AG09319 (cell line): ENCODE measurements around the gene SHISA6.

Experiments
- DNase-seq: peaks from one replicate; pipeline ENCODE4 v3.0.0-alpha.2; 2010; ENCODE audit warnings: low read depth; ENCODE audit errors: extremely low read depth
- TF ChIP-seq, protein P1 (sequence below): IDR thresholded peaks from 2 replicates; pipeline ENCODE4 v1.5.1; 2011; ENCODE audit warnings: low read depth, mild to moderate bottlenecking, inconsistent platforms, low read length, moderate library complexity

The SHISA6 gene

DNA sequence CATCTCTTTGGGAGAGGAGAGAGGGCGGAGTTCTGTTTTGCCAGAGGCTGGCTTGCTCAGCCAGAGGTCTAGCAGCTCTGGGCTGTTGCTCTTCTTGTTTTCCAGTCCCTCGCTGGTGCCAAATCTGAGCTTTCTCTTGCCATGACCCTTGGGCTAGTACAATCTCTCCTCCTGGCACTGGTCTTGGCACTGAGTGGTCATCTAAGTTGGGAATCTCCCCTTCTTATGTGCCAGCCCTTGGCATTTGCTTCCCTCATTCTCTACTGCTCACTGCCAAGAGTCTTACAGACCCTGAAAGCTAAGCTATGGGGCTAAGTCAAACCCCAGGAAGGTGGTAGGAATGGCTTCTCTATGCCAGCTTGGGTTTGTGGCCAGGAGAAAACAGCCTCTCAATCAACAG lies 148.6 kb downstream of the SHISA6 start:
- DNase-seq = no peak
- TF ChIP-seq, protein P1, sequence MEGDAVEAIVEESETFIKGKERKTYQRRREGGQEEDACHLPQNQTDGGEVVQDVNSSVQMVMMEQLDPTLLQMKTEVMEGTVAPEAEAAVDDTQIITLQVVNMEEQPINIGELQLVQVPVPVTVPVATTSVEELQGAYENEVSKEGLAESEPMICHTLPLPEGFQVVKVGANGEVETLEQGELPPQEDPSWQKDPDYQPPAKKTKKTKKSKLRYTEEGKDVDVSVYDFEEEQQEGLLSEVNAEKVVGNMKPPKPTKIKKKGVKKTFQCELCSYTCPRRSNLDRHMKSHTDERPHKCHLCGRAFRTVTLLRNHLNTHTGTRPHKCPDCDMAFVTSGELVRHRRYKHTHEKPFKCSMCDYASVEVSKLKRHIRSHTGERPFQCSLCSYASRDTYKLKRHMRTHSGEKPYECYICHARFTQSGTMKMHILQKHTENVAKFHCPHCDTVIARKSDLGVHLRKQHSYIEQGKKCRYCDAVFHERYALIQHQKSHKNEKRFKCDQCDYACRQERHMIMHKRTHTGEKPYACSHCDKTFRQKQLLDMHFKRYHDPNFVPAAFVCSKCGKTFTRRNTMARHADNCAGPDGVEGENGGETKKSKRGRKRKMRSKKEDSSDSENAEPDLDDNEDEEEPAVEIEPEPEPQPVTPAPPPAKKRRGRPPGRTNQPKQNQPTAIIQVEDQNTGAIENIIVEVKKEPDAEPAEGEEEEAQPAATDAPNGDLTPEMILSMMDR = no peak

DNA sequence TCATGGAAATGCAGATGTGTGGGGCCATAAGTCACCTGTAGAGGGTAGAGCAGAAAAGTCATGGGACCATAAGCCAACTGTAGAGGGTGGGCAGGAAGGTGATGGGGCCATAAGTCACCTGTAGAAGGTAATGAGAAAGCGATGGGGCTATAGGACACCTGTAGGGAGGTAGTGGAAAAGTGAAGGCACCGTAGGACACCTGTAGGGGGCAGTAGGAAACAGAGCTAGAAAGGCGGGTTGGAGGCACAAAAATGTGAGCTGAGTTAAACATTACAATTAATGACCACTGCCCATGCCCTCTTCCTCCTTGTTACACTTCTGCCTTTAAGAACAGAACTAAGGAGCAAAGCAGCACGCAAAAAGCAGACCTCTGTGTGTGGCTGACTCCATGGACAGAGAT lies 150.1 kb downstream of the SHISA6 start:
- no peak for DNase-seq
- TF ChIP-seq, protein P1 = no peak

DNA sequence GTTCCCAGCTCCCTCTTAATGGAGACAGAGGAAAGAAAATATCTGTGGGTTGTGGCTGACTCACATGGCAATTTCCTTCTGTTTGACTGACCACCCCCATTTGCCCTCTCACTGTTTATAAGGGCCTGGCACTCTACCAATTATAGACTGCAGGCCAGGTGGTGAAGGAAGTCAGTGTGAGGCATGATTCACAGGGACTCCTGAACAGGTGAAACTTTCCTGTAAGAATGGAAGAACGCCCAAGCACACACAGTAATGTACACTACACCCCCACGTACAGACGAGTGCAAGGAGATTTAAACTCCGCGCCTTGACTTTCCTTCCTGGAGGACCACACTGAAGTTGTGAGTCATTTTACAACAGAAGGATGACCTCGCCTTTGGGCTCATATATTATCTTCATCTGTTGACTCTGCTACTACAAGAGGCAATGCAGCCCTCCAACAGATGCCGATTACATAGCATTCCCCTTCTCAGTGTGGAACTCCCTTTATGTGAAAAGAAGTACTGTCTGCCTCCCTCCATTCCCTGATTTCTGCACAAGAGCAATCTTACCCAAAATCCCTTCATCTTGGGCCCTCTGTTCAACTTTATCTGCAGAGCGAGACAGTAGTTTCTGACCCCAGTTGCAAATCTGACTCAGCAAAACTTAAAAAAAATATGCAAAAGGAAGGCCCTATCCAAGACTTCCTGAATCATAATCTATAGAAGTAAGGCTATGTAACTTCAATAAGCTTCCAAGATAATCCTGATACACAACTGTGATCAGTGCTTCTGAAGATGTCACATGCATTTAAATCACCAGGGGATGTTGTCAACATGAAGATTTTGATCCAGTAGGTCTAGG lies 163.6 kb downstream of the SHISA6 start:
- TF ChIP-seq, protein P1 = no peak
- no peak for DNase-seq

DNA sequence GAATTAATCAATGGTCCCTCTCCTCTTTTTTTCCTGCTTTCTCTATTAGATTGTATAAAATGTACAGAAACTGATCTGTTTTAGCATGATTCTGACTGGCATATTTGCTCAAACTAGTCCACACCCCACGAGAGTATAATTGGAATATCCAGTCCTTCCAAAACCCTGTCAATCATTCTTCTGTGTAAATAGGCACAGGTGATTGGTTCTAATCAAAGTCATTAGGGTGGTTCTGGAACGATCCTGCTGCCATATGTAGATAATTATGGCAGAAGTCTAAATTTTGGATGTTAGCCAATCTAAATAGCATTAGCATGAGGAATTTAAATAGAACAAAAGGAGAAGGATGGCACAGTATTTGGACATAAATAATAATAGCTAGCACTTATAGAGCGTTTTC lies 165.7 kb downstream of the SHISA6 start:
- TF ChIP-seq, protein P1 = no peak
- no peak for DNase-seq

DNA sequence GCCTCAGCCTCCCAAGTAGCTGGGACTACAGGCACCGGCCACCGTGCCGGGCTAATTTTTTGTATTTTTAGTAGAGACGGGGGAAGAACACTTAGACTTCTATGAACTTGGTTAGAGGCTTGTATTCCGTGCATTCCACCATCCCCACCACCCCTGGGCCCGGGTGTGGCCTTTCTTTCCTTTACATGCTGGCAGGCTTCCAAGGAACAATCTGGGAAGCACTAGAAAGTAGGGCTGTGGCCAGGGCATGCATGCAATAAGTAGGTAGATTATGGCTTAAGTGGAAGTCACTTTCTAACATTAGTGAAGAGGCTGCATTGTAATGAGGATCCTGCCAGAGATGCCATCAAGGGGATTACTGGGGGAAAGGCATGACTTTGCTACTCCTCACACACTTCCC lies 171.6 kb downstream of the SHISA6 start:
- no peak for DNase-seq
- TF ChIP-seq, protein P1 = no peak

DNA sequence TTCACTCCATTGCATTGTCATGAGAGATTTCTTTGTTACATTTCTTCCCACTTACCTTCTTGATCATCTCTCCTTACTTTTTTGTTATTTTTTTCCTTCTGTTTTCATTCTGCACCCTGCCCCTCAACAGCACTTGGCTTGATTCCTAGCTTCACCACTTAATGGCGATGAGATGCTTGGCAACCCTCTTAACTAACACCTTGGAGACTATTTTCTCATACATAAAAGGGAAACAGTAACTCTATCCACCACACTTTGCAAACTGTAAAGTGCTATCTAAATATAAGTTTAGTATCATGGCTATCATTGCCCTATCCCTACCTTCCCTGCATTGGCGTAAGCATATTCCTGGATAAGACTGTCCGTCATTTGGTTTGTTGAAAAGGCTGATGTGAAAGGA lies 177.3 kb downstream of the SHISA6 start:
- DNase-seq = no peak
- TF ChIP-seq, protein P1 = no peak

DNA sequence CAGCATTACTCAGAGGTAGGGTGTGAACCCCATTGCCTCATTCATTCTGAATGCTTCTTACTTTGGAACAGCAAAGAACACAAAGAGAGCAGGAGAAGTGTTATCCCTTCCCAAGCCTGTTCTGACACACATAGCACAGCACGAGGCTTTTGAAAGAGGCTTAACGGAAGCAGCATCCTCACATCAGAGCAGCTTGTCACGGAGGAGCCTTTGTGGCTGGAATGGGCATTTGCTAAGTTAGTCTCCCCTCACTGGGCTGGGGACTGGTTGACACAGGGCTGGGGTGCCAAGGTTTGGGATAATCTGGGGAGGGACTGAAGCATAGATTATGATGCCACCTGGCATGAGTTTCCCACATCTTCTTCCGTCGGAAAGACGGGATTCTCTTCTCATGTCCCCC lies 189.7 kb downstream of the SHISA6 start:
- TF ChIP-seq, protein P1 = no peak
- DNase-seq = no peak
